ENCODE results near the gene OR10G2. TPM values are rescaled to one million over a fixed set of nuclear protein-coding genes. Genes with fewer than 3 reads are reported as not detected.

The OR10G2 gene, protein sequence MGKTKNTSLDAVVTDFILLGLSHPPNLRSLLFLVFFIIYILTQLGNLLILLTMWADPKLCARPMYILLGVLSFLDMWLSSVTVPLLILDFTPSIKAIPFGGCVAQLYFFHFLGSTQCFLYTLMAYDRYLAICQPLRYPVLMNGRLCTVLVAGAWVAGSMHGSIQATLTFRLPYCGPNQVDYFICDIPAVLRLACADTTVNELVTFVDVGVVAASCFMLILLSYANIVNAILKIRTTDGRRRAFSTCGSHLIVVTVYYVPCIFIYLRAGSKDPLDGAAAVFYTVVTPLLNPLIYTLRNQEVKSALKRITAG
- not detected for total RNA-seq

DNA sequence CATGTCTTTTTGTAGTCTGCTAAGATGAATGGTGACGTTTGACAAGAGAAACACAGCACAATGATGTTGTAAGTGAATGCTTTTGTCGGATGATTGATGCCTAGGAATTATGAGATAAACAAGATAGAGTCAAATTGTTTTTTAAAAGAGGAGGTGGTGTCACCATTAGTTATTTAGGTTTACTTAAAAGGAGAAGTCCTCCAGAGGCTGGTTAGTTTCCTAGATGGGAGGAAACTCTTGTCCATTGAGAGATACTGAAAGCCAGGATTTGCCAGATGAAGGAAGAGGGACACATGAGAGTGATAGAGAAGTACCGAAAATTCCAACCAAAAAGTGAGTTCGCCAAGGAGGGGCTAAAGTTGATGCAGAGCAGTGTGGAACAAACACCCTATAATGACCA is at the start of gene OR10G2:
OR10G2 (minus strand) TSS at position 101 of the 400 bp plus-strand sequence; CDS start at position 3, 98 bp downstream.
- H3K4me3 ChIP-seq = no peak within 1 kb of the TSS
- TF ChIP-seq, protein P1, sequence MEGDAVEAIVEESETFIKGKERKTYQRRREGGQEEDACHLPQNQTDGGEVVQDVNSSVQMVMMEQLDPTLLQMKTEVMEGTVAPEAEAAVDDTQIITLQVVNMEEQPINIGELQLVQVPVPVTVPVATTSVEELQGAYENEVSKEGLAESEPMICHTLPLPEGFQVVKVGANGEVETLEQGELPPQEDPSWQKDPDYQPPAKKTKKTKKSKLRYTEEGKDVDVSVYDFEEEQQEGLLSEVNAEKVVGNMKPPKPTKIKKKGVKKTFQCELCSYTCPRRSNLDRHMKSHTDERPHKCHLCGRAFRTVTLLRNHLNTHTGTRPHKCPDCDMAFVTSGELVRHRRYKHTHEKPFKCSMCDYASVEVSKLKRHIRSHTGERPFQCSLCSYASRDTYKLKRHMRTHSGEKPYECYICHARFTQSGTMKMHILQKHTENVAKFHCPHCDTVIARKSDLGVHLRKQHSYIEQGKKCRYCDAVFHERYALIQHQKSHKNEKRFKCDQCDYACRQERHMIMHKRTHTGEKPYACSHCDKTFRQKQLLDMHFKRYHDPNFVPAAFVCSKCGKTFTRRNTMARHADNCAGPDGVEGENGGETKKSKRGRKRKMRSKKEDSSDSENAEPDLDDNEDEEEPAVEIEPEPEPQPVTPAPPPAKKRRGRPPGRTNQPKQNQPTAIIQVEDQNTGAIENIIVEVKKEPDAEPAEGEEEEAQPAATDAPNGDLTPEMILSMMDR (IDR thresholded peaks at IDR 0.05) = no peak
- intact Hi-C loops (cut with DNase I) = no loop called here
- no peaks in the 10 kb centered on the region for H3K9me3 ChIP-seq
- no peaks in the 10 kb centered on the region for H3K36me3 ChIP-seq
- H3K4me1 ChIP-seq = no peaks in the 10 kb centered on the region
- H3K27ac ChIP-seq = no peak within 1 kb of the TSS
- DNase-seq = no peak
- H3K9ac ChIP-seq (ENCODE audit: low read depth in 2 of 2, low read length in 2 of 2) = no peak within 1 kb of the TSS
- no peaks in the 10 kb centered on the region for H3K27me3 ChIP-seq

DNA sequence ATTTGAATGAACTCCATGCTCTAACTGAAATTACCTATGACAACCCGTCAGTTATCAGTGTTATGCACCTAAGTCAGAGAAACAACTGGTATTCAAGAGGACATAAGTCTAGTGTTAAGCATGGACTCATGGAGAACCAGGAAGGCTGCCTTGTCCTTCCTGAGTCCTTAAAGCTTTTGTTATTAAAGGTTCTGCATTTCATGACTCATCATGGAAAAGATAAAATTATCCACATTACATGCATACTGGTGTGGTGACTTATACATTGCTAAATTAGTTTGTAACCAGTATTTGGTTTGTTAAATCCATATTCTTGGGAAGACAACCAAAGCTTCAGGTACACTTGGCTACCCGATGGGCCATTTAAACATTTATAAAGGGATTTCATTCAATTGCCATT is 45.3 kb upstream of the OR10G2 start:
- Histone ChIP-seq H3K4me1 (no peaks in the 10 kb centered on the region), H3K27ac (no peak overlapping the region), H3K27me3 (no peaks in the 10 kb centered on the region), H3K9me3 (no peaks in the 10 kb centered on the region), H3K4me3 (no peak overlapping the region), H3K9ac (ENCODE audit: low read depth in 2 of 2, low read length in 2 of 2) (no peak overlapping the region), H3K36me3 (no peaks in the 10 kb centered on the region)
- TF ChIP-seq, protein P1 (IDR thresholded peaks at IDR 0.05) = no peak
- DNase-seq = no peak
- intact Hi-C loops (cut with DNase I) = no loop called here

DNA sequence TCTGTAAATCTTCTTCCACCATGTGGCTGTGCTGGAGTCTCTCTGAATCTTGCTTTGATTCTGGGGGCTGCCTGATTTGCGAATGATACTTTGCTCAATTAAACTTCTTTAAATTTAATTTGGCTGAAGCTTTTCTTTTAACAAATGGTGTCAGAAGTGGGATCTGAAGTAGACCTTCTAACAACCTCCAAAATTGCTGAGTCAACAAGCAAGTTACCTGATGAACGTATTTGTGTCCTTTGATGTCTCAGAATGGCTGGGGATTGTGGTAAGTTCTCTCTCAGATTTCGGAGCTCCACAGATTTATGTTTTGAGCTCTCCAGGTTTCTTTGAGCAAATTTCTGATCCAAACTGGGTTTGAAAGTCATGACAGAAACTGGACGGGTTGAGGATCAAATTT is 40.8 kb upstream of the OR10G2 start:
- Histone ChIP-seq H3K27ac (no peak overlapping the region), H3K9me3 (no peaks in the 10 kb centered on the region), H3K27me3 (no peaks in the 10 kb centered on the region), H3K9ac (ENCODE audit: low read depth in 2 of 2, low read length in 2 of 2) (no peak overlapping the region), H3K4me1 (no peaks in the 10 kb centered on the region), H3K4me3 (no peak overlapping the region), H3K36me3 (no peaks in the 10 kb centered on the region)
- intact Hi-C loops (cut with DNase I) = no loop called here
- DNase-seq = no peak
- TF ChIP-seq, protein P1 (IDR thresholded peaks at IDR 0.05) = no peak

DNA sequence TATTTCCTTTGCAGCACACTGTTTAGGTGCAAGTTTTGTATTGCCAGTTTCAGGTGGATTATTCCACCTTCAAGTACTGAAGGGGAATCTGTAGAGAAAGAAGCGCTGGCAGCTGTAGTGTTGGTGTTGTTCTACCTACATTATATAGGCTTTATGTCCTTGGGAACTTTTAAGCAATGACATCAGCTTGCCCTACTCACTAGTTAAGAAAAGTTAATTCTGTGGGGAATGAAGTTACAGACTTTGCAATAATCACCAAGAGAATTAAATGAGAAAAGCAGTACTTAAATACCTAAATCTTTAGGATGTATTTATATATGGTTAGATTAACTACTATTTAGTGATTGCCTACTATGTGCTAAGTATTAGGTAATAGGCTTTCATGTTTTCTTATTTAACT is 39.0 kb upstream of the OR10G2 start, which contains the start of gene OR4E1:
OR4E1 (minus strand) TSS at position 101 of the 400 bp plus-strand sequence. CDS start 2,883 bp downstream, outside the sequence.
- intact Hi-C loops (cut with DNase I) = no loop called here
- H3K4me1 ChIP-seq = no peaks in the 10 kb centered on the region

DNA sequence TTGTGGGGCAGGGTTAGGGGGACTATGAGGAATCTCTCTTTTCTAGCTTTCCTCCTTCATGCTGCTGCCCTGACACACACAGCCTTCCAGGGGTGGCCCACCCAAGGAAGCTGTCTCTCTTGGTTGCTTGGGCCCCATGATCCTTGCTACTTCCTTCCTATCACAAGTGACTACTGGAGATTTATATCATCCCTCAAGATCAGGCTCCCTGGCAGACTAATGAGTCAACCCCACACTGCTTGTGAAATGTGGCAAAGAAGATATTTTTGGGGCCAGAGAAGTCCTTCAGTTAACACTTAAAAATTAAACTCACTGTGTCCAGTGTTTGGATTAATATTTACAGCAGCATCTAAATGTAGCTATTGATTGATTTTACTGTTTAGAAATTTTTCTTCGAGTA is 37.4 kb upstream of the OR10G2 start:
- Histone ChIP-seq H3K4me1 (no peaks in the 10 kb centered on the region), H3K9ac (ENCODE audit: low read depth in 2 of 2, low read length in 2 of 2) (no peak overlapping the region), H3K27ac (no peak overlapping the region), H3K36me3 (no peaks in the 10 kb centered on the region), H3K4me3 (no peak overlapping the region), H3K27me3 (no peaks in the 10 kb centered on the region), H3K9me3 (no peaks in the 10 kb centered on the region)
- intact Hi-C loops (cut with DNase I) = no loop called here
- DNase-seq = no peak
- TF ChIP-seq, protein P1 (IDR thresholded peaks at IDR 0.05) = no peak

More for the DNA sequence above, 39.0 kb upstream of the OR10G2 start, which contains the start of gene OR4E1:
- Histone ChIP-seq H3K27me3 (no peaks in the 10 kb centered on the region), H3K36me3 (no peaks in the 10 kb centered on the region), H3K27ac (no peak within 1 kb of the TSS), H3K9me3 (no peaks in the 10 kb centered on the region), H3K4me3 (no peak within 1 kb of the TSS), H3K9ac (ENCODE audit: low read depth in 2 of 2, low read length in 2 of 2) (no peak within 1 kb of the TSS)
- no peak for DNase-seq
- TF ChIP-seq, protein P1 (IDR thresholded peaks at IDR 0.05) = no peak

Data from colonic mucosa (tissue), 4 donors.